D721Med (cell line): ENCODE results near the gene KRTAP10-9.
"Not testable (repeated sequence)": the region's sequence is repeated elsewhere in the genome, so short reads cannot be mapped to it uniquely, and the experiment has no call there.

Experiments used
- DNase-seq: peaks from one replicate; pipeline ENCODE4 v3.0.0; 2011; ENCODE audit warnings: low spot score; ENCODE audit not compliant: insufficient read length
- FAIRE-seq: peaks from 2 replicates; lab custom pipeline; 2011; peaks lifted over from hg19 to GRCh38; lab: Jason Lieb, UNC
- TF ChIP-seq, protein P1 (sequence below): IDR thresholded peaks from 2 replicates; pipeline ENCODE4 v1.5.1; 2012; ENCODE audit warnings: mild to moderate bottlenecking, control low read depth; ENCODE audit not compliant: insufficient read depth; ENCODE audit errors: missing control alignments

The KRTAP10-9 gene

DNA sequence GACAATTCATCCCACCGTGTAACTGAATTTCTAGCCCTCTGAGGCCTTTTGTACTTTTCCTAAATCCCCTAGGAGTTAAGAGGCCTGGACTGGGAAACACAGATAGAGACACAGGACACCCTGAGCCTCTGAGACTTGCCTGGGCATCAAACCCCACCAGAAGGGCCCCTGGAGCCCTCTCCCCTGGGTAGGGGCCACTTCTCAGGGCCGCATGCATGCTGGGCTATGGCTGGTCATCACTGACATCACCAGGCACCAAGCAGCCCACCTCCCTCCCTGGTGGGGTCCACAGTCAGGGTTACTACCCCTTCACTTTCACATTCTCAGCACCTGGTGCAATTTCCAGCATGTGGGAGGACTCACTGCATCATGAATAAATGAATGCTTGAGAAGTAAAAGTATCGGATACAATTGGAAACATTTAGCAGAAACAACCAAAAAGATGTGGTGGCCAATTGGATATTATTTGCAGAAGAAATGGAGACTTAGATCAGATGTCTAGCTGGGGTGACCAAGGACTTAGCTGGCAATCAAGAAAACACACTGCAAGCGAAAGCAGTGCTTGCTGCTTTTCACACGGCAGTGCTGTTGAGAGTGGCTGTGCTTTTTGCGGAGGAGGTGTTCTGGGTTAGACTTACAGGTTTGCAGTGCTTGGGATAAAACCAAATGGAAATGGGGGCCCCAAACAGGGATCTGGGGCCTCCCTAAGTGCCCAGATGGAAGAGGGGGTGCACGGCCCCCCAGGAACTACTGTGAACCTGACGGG is 27.4 kb upstream of the KRTAP10-9 start:
- TF ChIP-seq, protein P1, sequence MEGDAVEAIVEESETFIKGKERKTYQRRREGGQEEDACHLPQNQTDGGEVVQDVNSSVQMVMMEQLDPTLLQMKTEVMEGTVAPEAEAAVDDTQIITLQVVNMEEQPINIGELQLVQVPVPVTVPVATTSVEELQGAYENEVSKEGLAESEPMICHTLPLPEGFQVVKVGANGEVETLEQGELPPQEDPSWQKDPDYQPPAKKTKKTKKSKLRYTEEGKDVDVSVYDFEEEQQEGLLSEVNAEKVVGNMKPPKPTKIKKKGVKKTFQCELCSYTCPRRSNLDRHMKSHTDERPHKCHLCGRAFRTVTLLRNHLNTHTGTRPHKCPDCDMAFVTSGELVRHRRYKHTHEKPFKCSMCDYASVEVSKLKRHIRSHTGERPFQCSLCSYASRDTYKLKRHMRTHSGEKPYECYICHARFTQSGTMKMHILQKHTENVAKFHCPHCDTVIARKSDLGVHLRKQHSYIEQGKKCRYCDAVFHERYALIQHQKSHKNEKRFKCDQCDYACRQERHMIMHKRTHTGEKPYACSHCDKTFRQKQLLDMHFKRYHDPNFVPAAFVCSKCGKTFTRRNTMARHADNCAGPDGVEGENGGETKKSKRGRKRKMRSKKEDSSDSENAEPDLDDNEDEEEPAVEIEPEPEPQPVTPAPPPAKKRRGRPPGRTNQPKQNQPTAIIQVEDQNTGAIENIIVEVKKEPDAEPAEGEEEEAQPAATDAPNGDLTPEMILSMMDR: no peak
- DNase-seq: no peak
- FAIRE-seq: no peak

DNA sequence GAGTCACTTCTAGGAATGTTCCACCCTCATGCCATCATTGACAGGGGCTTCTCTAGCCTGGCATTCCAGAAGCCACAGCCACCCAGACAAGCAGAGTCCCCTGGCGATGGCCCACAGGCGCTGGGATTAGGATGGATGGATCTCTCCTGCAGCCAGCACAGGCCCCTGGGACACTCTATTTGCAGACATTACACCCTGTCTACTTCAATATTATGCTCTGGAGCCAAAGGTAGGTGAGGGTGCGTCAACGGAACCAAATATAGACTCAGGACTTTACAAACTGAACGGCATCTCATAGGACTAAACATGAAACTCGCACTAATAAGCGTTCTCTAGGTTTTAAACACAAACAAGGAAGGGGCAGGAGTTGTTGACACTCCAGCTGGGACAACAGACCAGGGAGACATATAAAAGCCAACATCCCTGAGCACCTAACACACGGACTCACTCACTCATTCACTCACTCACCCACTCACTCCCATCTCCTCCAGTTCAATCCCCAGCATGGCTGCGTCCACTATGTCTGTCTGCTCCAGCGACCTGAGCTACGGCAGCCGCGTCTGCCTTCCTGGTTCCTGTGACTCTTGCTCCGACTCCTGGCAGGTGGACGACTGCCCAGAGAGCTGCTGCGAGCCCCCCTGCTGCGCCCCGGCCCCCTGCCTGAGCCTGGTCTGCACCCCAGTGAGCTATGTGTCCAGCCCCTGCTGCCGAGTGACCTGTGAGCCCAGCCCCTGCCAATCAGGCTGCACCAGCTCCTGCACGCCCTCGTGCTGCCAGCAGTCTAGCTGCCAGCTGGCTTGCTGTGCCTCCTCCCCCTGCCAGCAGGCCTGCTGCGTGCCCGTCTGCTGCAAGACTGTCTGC is 26.5 kb upstream of the KRTAP10-9 start, which contains the start of gene KRTAP10-7:
TSS of gene KRTAP10-7 (plus strand) at position 480 of the 861 bp plus-strand sequence. CDS start at position 505, 25 bp downstream.
- DNase-seq, FAIRE-seq: not testable (repeated sequence)

DNA sequence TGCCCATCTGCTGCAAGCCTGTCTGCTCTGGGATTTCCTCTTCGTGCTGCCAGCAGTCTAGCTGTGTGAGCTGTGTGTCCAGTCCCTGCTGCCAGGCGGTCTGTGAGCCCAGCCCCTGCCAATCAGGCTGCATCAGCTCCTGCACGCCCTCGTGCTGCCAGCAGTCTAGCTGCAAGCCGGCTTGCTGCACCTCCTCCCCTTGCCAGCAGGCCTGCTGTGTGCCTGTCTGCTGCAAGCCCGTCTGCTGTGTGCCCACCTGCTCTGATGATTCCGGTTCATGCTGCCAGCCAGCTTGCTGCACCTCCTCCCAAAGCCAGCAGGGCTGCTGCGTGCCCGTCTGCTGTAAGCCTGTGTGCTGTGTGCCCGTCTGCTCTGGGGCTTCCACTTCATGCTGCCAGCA is 25.8 kb upstream of the KRTAP10-9 start:
- DNase-seq, FAIRE-seq: not testable (repeated sequence)

- no peak for FAIRE-seq
- TF ChIP-seq, protein P1: no peak
- DNase-seq: no peak
These were observed 25.1 kb upstream of the KRTAP10-9 start for GRCh38 chr21:44601596-44602462.

DNA sequence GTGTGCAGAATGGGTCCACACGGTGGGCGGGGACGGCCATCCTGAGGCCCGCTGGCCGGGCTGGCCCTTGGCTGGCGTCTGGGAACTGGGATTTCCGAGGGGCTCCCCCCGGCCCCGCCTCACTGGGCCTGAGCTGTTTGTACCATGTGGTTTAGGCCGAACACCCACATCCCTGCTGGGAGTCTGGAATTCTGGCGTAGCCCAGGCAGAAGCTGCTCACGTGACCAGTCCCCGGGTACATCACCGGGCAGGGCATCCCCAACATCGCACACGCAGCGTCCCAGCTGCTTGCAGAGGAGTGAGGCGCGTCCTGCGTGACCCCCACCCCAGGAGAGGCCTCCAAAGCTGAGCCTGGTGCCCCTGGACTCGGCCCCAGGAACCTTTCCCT is 24.4 kb upstream of the KRTAP10-9 start:
- TF ChIP-seq, protein P1: no peak
- no peak for FAIRE-seq
- DNase-seq: no peak

- DNase-seq (no peak), FAIRE-seq (no peak)
- TF ChIP-seq, protein P1: no peak
These were observed 23.6 kb upstream of the KRTAP10-9 start for GRCh38 chr21:44603109-44603875.

GRCh38 chr21:44603911-44604310 is 23.0 kb upstream of the KRTAP10-9 start:
- no peak for DNase-seq
- no peak for FAIRE-seq
- TF ChIP-seq, protein P1: no peak
